ENCODE measurements around the gene IER3IP1. TPM values are rescaled to one million over a fixed set of nuclear protein-coding genes. Genes with fewer than 3 reads are reported as not detected.

IER3IP1 gene
- total RNA-seq, 2 experiments from 2014 or later = 5.5 to 11.6 TPM

- no peak for DNase-seq (ENCODE audit: low spot score)
- intact Hi-C loops (cut with micrococcal nuclease; ENCODE audit: unreplicated experiment) = loop anchor here (5.0 kb wide), 1 partner anchor 157 kb away; no protein-coding TSS in a partner anchor
- H3K79me2 ChIP-seq (ENCODE audit: insufficient read depth, low read depth, low read length) = no peaks in the 10 kb centered on the region
These were observed 33.0 kb upstream of the IER3IP1 start for GRCh38 chr18:47209171-47209570.

DNA sequence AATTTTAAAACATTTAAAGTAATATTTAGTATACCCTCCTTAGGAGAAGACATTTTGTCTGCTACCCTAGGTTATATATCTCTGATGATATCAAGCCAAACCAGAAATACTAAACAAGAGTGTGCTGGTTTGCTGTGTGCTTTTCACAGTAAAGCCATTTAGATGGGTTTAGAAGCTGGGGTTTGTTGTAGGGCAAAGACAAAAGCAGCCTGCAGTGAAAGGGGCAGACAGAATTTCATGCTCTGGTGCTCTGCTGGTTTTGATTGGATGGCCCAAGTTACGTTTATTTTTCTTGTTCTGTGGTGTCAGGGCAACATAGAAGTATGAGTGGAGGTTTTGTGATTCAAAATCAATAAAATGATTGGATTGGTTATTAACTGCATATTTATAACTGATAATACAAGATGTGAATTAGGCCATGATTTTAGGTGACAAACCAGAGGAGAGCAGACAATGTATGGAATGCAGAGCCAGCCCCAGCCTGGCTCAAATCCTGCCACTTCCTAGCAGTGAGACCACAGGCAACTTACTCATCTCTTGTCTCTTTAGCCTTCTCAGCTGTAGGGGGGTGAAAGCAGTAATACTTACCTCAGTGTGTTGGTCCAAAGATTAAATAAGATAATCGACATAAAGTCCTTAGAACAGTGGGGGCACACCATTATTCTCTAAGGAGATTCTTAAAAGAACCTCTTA lies 30.9 kb upstream of the IER3IP1 start:
- Histone ChIP-seq H3K9me3 (ENCODE audit: low read length) (no peaks in the 10 kb centered on the region), H4K20me1 (ENCODE audit: insufficient read depth, low read length) (no peaks in the 10 kb centered on the region), H3K4me2 (ENCODE audit: low read length) (no peak overlapping the region), H2AFZ (ENCODE audit: low read length) (no peak overlapping the region), H3K79me2 (ENCODE audit: insufficient read depth, low read depth, low read length) (no peaks in the 10 kb centered on the region), H3K9me2 (ENCODE audit: insufficient read depth, low read length) (no peaks in the 10 kb centered on the region), H3K27ac (ENCODE audit: low read depth, low read length, poor library complexity, severe bottlenecking) (no peak overlapping the region), H3K36me3 (ENCODE audit: insufficient read depth, low read length) (no peaks in the 10 kb centered on the region), H3K4me1 (ENCODE audit: insufficient read depth, low read length, poor library complexity, severe bottlenecking) (no peaks in the 10 kb centered on the region), H3K4me3 (ENCODE audit: low read depth, low read length, poor library complexity, severe bottlenecking) (no peak overlapping the region)
- ChIA-PET POLR2A (no interaction called here), CTCF (ENCODE audit: unreplicated experiment) (no interaction called here)
- DNase-seq (ENCODE audit: low spot score) = no peak
- intact Hi-C loops (cut with micrococcal nuclease; ENCODE audit: unreplicated experiment) = loop anchor here (5.0 kb wide), 1 partner anchor 155 kb away; no protein-coding TSS in a partner anchor
- BruUV-seq (replicated peaks) = no TSS peak
- TF ChIP-seq CTCF (conservative IDR thresholded peaks at IDR 0.05; ENCODE audit: low read length) (no peak), EZH2phosphoT487 (IDR thresholded peaks at IDR 0.05; ENCODE audit: borderline replicate concordance, low read depth, low read length) (no peak)

More at GRCh38 chr18:47209171-47209570, 33.0 kb upstream of the IER3IP1 start:
- no TSS peak for BruUV-seq (replicated peaks)
- ChIA-PET CTCF (ENCODE audit: unreplicated experiment) (no interaction called here), POLR2A (no interaction called here)
- Histone ChIP-seq H3K36me3 (ENCODE audit: insufficient read depth, low read length) (no peaks in the 10 kb centered on the region), H3K9me3 (ENCODE audit: low read length) (no peaks in the 10 kb centered on the region), H4K20me1 (ENCODE audit: insufficient read depth, low read length) (no peaks in the 10 kb centered on the region), H3K9me2 (ENCODE audit: insufficient read depth, low read length) (no peaks in the 10 kb centered on the region), H2AFZ (ENCODE audit: low read length) (no peak overlapping the region), H3K27ac (ENCODE audit: low read depth, low read length, poor library complexity, severe bottlenecking) (no peak overlapping the region), H3K4me1 (ENCODE audit: insufficient read depth, low read length, poor library complexity, severe bottlenecking) (no peaks in the 10 kb centered on the region), H3K4me3 (ENCODE audit: low read depth, low read length, poor library complexity, severe bottlenecking) (no peak overlapping the region), H3K4me2 (ENCODE audit: low read length) (no peak overlapping the region)
- TF ChIP-seq CTCF (conservative IDR thresholded peaks at IDR 0.05; ENCODE audit: low read length) = no peak
- TF ChIP-seq EZH2phosphoT487 (IDR thresholded peaks at IDR 0.05; ENCODE audit: borderline replicate concordance, low read depth, low read length) = no peak

DNA sequence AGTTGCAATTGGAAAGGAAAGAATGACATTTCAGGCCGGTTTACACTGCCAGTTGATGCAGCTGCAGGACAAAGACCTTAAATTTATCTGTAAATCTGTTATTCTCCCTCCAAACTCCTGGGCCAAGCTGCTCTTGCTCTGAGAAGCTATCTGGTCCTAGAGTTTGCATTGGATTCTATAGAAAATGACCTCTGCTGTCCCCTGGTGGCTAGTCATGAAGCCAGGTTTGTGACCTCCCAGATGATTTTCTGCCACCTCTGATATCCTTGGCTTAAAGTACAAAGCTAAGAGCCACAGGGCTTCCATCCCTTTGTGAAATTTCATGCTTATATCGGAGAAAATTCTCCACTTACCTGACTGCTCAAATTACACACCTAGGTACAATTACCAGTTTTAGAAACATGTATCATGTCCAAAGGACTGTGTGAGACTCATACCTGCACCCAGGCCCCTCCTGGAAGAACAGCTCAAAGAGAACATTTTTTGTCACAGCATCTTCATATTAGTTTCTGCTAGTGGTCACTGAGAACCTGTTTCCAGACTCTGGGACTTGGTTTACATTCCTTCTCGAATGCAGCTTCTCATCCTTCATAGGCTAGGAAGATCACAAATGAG lies 28.9 kb upstream of the IER3IP1 start:
- H4K20me1 ChIP-seq (ENCODE audit: insufficient read depth, low read length) = no peaks in the 10 kb centered on the region
- no peak overlapping the region for H3K4me3 ChIP-seq (ENCODE audit: low read depth, low read length, poor library complexity, severe bottlenecking)
- no peaks in the 10 kb centered on the region for H3K9me2 ChIP-seq (ENCODE audit: insufficient read depth, low read length)
- no peaks in the 10 kb centered on the region for H3K36me3 ChIP-seq (ENCODE audit: insufficient read depth, low read length)
- intact Hi-C loops (cut with micrococcal nuclease; ENCODE audit: unreplicated experiment) = loop anchor here (1.0 to 5.0 kb wide), 2 partner anchors 105 to 153 kb away; no protein-coding TSS in a partner anchor
- H3K4me1 ChIP-seq (ENCODE audit: insufficient read depth, low read length, poor library complexity, severe bottlenecking) = no peaks in the 10 kb centered on the region
- no peak overlapping the region for H2AFZ ChIP-seq (ENCODE audit: low read length)
- no peaks in the 10 kb centered on the region for H3K9me3 ChIP-seq (ENCODE audit: low read length)
- no TSS peak for BruUV-seq (replicated peaks)
- POLR2A ChIA-PET = no interaction called here
- CTCF ChIA-PET (ENCODE audit: unreplicated experiment) = no interaction called here
- peak; percentile 23 for DNase-seq (ENCODE audit: low spot score)
- TF ChIP-seq CTCF (conservative IDR thresholded peaks at IDR 0.05; ENCODE audit: low read length) (peak; percentile 68), EZH2phosphoT487 (IDR thresholded peaks at IDR 0.05; ENCODE audit: borderline replicate concordance, low read depth, low read length) (no peak)
- H3K27ac ChIP-seq (ENCODE audit: low read depth, low read length, poor library complexity, severe bottlenecking) = no peak overlapping the region
- no peaks in the 10 kb centered on the region for H3K79me2 ChIP-seq (ENCODE audit: insufficient read depth, low read depth, low read length)
- no peak overlapping the region for H3K4me2 ChIP-seq (ENCODE audit: low read length)
